ENCODE measurements around the gene SDK1.

SDK1 gene

DNA sequence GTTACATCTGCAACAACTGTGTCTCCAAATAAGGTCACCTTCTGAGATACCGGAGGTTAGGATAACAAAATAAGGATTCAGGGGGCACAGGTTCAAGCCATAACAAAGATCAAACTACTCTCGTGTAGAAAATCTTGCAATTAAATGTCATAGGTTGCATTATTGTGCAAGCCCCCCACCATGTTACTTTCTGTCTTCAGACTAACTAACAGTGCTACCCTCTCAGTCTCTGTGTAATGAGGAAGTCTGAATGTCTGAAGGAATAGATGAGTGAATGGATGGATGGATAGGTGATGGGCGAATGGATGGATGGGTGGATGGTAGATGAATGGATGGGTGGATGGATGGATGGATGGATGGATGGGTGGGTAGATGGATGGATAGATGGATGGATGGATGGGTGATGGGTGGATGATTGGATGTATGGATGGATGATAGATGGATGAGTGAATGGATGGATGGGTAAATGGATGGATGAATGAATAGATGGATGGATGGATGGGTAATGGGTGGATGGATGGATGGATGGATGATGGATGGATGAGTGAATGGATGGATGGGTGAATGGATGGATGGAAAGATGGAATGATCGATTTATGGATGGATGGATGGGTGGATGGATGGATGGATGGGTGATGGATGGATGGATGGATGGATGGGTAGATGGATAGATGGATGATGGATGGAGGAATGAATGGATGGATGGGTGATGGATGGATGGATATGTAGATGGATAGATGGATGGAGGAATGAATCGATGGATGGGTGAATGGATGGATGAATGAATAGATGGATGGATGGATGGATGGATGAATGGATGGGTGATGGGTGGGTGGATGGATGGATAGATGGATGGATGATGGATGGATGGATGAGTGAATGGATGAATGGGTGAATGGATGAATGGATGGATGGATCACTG lies 823.8 kb downstream of the SDK1 start:
- DNase-seq: no peak
- TF ChIP-seq POLR2A (IDR thresholded peaks at IDR 0.05; ENCODE audit: low read length): no peak
- TF ChIP-seq GATA1 (IDR thresholded peaks at IDR 0.05; ENCODE audit: low read depth, low read length): no peak

DNA sequence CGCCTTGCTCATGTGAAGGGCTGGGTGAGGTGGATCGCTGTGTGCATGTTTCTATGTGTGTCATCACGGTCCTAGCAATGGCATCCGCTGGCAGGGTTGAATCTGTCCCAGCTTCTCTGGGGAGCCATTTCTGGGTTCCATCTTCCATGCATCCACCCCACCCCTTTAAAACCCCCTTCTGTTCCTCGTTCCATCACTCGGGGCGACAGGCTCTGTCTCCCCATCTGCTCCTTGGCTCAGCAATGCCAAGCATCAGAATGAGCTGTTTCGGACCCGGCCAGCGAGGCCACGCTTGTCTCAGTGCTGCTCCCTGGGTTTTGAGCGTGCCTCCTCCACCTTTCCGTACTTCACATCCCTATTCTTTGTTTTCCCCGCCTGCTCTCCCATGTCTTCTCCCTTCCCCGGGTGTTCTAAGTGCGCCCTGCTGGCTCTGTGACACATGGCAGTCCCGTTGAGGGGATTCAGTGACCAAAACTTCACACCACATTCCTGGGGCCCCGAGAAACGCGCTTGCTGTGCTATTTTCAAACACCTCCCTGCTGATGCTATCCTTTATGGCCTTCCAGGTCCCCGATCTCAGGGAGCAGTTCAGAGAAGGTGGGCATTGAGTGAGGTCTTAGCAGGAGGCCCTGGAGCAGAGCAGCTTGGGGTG lies 827.0 kb downstream of the SDK1 start:
- DNase-seq: no peak
- TF ChIP-seq GATA1 (IDR thresholded peaks at IDR 0.05; ENCODE audit: low read depth, low read length) (no peak), POLR2A (IDR thresholded peaks at IDR 0.05; ENCODE audit: low read length) (no peak)

DNA sequence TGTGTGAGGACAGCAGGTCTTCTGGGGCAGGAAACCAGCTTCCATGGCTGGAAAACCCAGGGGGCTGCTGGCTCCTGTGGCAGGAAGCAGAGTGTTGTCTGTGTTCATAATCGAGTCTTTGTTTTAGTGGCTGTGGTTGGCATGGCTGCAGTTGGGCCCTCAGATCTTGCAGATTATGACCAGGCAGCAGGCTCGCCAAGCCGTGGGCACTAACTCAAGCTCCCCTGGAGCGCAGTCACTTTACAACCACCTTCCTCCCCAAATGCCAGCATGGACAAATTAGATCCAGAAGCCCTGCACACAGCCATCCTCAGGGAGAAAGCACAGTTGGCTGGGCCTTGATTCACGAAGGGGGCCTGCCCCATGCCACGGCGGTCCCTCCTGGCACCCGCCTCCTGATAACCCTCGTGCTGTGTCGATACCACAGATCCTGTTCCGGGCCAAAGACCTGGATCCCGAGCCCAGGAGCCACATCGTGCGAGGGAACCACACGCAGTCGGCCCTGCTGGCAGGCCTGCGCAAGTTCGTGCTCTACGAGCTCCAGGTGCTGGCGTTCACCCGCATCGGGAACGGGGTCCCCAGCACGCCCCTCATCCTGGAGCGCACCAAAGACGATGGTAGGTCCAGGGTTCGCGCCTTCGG lies 828.5 kb downstream of the SDK1 start:
- no peak for DNase-seq
- TF ChIP-seq POLR2A (IDR thresholded peaks at IDR 0.05; ENCODE audit: low read length): no peak
- TF ChIP-seq GATA1 (IDR thresholded peaks at IDR 0.05; ENCODE audit: low read depth, low read length): no peak

DNA sequence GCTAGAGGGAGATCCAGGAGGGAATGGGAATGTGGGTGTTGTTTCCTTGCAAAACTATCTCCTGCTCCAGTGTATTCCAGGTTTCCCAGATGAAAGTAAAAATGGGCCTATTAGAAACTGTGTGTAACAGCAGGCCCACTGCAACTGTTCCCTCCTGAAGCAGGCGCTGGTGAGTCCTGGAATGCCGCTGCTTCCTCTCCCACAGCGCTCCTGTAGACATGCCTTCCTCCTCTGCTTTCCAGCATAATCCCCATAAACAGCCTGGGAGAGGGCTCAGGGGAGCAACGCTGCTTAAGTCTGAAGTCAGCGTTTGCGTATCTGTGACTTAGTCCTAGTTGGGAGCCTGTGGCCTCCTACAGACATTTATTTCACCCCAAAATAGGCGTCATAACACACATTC lies 830.0 kb downstream of the SDK1 start:
- TF ChIP-seq POLR2A (IDR thresholded peaks at IDR 0.05; ENCODE audit: low read length): no peak
- TF ChIP-seq GATA1 (IDR thresholded peaks at IDR 0.05; ENCODE audit: low read depth, low read length): no peak

DNA sequence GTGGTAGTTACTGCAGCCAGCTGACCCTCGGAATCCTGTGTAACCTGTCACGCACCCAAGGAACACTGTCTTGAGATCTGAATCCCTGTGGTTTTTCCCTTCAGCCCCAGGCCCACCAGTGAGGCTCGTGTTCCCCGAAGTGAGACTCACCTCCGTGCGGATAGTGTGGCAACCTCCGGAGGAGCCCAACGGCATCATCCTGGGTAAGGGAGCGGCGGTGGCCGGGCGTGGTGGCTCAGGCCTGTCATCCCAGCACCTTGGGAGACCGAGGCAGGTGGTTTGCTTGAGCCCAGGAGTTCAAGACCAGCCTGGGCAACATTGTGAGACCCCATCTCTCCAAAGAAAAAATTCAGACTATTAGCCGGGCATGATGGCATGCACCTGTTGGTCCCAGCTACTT lies 831.2 kb downstream of the SDK1 start:
- no peak for DNase-seq
- TF ChIP-seq POLR2A (IDR thresholded peaks at IDR 0.05; ENCODE audit: low read length): no peak
- no peak for TF ChIP-seq GATA1 (IDR thresholded peaks at IDR 0.05; ENCODE audit: low read depth, low read length)

More for the DNA sequence above, 830.0 kb downstream of the SDK1 start:
- DNase-seq: no peak

DNA sequence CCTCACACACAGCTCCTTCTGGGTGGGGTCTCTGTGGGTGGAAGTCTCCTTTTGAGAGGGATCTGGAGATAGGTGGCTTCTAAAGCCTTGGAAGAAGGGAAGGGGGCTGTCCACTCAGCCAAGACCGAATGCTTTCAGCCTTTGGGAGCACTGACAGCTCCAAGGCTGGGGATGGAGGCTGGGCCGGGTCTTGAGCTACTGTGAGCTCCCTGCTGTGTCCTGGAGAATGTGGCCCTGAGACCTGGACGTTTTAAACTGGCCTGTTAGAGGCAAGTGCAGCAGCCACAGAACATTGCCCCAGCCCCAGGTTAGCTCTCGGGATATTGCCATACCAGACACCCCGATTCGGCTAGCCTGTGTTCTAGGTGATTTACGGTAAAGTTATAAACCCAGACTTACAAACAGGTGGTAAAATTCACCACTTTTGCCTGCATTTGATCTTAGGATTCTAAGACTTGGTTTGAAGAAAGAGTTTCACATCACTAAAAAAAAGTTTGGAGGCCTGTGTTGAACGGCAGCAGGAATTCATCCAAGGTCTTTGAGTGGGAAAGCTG lies 832.5 kb downstream of the SDK1 start:
- TF ChIP-seq GATA1 (IDR thresholded peaks at IDR 0.05; ENCODE audit: low read depth, low read length) (no peak), POLR2A (IDR thresholded peaks at IDR 0.05; ENCODE audit: low read length) (no peak)
- DNase-seq: no peak

DNA sequence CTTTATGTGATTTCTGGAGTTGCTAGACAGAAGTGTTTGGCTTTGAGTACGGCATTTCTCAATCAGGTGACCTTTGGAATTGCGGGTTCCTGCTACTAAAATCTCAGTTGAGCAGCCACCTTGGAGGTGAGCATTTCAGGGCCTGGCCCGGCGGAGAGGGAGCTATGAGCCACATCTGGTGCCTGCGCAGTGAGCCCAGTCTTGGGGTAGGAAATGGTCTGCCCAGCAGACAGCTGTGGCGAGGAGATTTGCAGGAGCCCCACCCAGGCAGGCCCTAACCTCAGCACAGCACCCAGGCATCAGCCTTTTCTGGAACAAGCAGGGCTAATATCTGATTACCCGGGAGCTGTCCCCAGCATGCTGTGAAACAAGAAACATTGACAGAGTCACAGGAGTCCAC lies 833.2 kb downstream of the SDK1 start:
- DNase-seq: no peak
- TF ChIP-seq GATA1 (IDR thresholded peaks at IDR 0.05; ENCODE audit: low read depth, low read length) (no peak), POLR2A (IDR thresholded peaks at IDR 0.05; ENCODE audit: low read length) (no peak)

DNA sequence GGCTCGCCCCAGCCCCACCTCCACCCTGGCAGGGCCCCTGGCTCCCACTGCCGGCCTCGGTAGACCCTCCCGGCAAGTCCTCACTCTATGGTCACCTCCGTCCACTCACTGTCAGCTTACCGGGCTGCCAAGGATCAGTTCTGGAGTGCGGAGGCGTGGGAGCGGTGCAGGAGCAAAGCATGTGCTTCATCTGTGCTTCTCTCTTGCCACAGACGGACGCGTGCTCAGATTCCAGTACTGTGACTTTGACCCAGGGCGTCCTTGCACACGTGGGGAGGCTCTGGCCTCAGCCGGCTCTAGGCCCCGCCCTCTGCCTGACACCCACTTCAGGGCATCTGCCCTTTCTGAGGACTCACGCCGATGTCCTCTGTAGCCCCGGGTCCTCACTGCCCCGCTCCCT lies 833.6 kb downstream of the SDK1 start:
- TF ChIP-seq POLR2A (IDR thresholded peaks at IDR 0.05; ENCODE audit: low read length): no peak
- DNase-seq: no peak

DNA sequence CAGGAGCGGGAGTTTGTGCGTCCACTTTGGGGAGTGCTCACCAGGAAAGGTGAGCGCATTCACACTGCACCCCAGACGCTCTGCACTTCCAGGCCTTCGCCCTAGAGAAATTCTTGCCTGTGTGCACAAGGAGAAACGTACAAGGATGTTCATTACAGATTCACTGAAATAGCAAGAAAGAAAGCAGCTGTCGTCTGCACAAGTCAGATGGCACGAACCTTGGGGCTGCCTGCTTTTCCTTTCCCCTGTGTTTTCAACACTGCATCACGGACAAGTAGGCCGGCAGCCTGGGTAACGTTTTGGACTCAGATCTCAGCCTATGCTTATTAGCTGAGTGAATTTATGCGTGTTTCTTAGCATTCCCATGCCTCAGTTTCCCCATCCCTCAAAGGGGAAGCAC lies 834.2 kb downstream of the SDK1 start:
- no peak for TF ChIP-seq GATA1 (IDR thresholded peaks at IDR 0.05; ENCODE audit: low read depth, low read length)
- TF ChIP-seq POLR2A (IDR thresholded peaks at IDR 0.05; ENCODE audit: low read length): no peak
- DNase-seq: no peak

DNA sequence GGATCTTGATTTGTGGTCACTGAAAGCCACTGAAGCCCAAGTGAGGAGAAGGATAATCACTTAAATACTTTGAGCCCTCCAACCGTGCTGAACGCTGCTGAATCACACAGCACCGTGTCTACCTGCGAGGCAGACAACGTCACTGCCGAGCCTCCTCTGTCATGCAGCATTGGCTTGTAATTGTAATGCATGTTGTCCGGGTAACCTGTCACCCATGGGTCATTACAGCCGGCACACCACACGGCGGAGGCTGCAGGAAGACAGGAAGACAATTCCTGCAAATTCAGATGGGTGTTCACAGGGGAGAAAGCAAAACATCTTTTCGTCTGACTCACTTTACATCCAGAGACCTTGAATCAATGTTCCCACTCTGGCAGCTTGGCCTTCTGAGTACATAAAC lies 835.0 kb downstream of the SDK1 start:
- no peak for DNase-seq
- no peak for TF ChIP-seq GATA1 (IDR thresholded peaks at IDR 0.05; ENCODE audit: low read depth, low read length)
- no peak for TF ChIP-seq POLR2A (IDR thresholded peaks at IDR 0.05; ENCODE audit: low read length)

DNA sequence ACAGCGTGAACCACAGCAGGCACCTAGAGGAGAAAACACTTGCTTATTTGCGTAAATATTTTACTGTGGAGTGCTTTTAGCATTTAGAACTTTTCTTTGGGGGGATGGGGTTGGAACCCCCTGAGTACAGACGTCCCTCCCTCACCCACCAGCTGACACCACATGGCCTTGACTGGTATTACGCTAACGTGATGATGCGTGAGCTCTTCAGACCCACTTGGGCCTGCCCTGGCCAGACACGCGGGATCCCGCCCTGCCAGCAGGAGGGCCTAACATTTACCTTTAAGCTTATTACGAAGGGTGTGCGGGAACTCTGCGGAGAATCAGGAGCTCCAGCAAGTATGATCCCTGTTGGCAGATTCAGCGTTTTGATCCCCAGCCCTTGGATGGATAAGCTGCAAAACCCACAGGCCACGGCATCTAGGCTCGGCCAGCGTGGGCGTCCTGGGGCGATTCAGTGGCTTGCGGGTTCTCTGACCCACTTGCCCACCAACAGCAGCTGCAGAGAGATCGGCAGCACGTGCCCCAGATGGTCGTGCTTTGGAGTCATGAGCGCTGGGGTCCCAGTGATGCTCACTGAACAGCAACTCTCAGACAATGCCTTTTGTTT lies 835.6 kb downstream of the SDK1 start:
- no peak for TF ChIP-seq GATA1 (IDR thresholded peaks at IDR 0.05; ENCODE audit: low read depth, low read length)
- TF ChIP-seq POLR2A (IDR thresholded peaks at IDR 0.05; ENCODE audit: low read length): no peak
- no peak for DNase-seq

DNA sequence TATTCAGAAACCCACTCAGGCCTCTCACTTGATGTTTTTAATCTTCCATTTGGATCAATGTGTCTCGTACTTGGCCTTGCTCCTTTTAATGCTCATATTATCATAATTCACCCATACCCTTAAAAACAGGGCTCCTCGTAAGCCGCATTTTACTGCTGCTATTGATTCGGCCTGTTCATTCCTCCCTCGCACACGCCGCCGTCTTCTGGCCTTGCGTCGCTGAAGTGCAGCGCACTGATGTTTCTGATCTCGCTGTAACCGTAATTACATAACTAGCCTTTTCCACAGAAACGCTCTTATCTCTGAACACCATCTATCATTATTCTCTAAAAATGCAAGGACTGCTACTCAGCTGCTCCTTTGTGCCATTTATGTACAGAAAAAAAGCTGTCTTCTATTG lies 836.5 kb downstream of the SDK1 start:
- no peak for TF ChIP-seq POLR2A (IDR thresholded peaks at IDR 0.05; ENCODE audit: low read length)
- TF ChIP-seq GATA1 (IDR thresholded peaks at IDR 0.05; ENCODE audit: low read depth, low read length): no peak
- DNase-seq: no peak

DNA sequence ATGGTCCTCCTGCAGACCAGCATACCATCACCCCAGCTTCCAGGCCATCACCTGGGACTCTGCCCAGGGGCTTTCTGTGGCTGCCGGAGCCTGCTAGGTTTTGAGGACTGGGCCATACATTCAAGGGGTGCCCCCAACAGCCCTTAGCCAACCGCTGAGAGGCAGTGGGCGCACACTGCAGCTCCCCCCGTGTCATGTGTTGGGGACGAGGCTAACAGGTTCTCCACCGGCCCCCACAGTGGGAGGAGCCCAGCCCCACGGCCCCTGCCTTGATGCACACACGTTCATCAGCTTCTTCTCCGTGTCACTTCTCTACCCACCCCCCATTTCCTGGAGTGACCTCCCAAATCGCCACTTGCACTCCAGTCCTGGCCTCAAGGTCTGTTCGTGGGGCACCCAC lies 837.8 kb downstream of the SDK1 start:
- no peak for TF ChIP-seq POLR2A (IDR thresholded peaks at IDR 0.05; ENCODE audit: low read length)
- TF ChIP-seq GATA1 (IDR thresholded peaks at IDR 0.05; ENCODE audit: low read depth, low read length): no peak

More for the DNA sequence above, 837.8 kb downstream of the SDK1 start:
- DNase-seq: no peak
